GM12878 (cell line): Measurements from ENCODE around the gene TNP2. TPM values are rescaled to one million over a fixed set of nuclear protein-coding genes. Genes with fewer than 3 reads are reported as not detected.
A peak's percentile ranks its signal among the peaks of the same experiment; 100 is the strongest.

Source experiments
- BMI1 ChIP-seq: fragments of 450-650 bp; IDR thresholded peaks from 2 replicates; pipeline ENCODE4 v1.6.1; 2016; ENCODE audit warnings: mild to moderate bottlenecking, moderate library complexity, borderline replicate concordance
- CHD1 ChIP-seq: IDR thresholded peaks from 2 replicates; pipeline ENCODE4 v1.6.1; 2012; ENCODE audit warnings: low read depth, low read length, improper control_type of control experiment
- ETV6 ChIP-seq, 2 experiments: fragments of 450-650 bp in 1 of 2; IDR thresholded peaks in 1 of 2; conservative IDR thresholded peaks in 1 of 2; 2 replicates each; pipeline ENCODE4 v1.6.1; 2014; ENCODE audit warnings: antibody characterized with exemption in 1 of 2, borderline replicate concordance in 1 of 2, low read depth in 1 of 2, mild to moderate bottlenecking in 1 of 2, moderate library complexity in 1 of 2
- KAT2A ChIP-seq: conservative IDR thresholded peaks from 2 replicates; pipeline ENCODE4 v1.6.1; 2011; ENCODE audit warnings: low read depth, low read length; ENCODE audit not compliant: control insufficient read depth
- MEF2A ChIP-seq: IDR thresholded peaks from 2 replicates; pipeline ENCODE4 v1.6.1; 2011; ENCODE audit warnings: low read depth, mild to moderate bottlenecking, low read length, moderate library complexity; ENCODE audit not compliant: insufficient read depth
- RELA ChIP-seq: fragments of 450-650 bp; IDR thresholded peaks from 2 replicates; pipeline ENCODE4 v1.8.0; 2014; ENCODE audit warnings: borderline replicate concordance; ENCODE audit not compliant: partially characterized antibody
- SMARCA5 ChIP-seq: fragments of 450-650 bp; IDR thresholded peaks from 2 replicates; pipeline ENCODE4 v1.6.1; 2017; ENCODE audit warnings: mild to moderate bottlenecking
- SMC3 ChIP-seq: IDR thresholded peaks from 2 replicates; pipeline ENCODE4 v1.6.1; 2011; ENCODE audit warnings: low read length, improper control_type of control experiment, borderline replicate concordance
- SREBF1 ChIP-seq: IDR thresholded peaks from 2 replicates; pipeline ENCODE4 v1.6.1; 2012; ENCODE audit warnings: mild to moderate bottlenecking, low read length
- STAT1 ChIP-seq: fragments of 450-650 bp; conservative IDR thresholded peaks from 2 replicates; pipeline ENCODE4 v1.6.1; 2014; ENCODE audit warnings: antibody characterized with exemption, mild to moderate bottlenecking
- TCF7 ChIP-seq: IDR thresholded peaks from 2 replicates; pipeline ENCODE4 v1.6.1; 2014; ENCODE audit warnings: antibody characterized with exemption, borderline replicate concordance
- ZNF24 ChIP-seq: fragments of 450-650 bp; IDR thresholded peaks from 2 replicates; pipeline ENCODE4 v1.6.1; 2017; ENCODE audit warnings: antibody characterized with exemption, mild to moderate bottlenecking
- polyA plus RNA-seq, 11 experiments: library from polyadenylated mRNA; depleted of rRNA in 4 of 11; unstranded in 6 of 11; stranded (reverse) in 5 of 11; fragments of >200 nt; fragmentation: Nextera tagmentation in 4 of 11; fragmentation: Illumina TruSeq in 1 of 11; extraction: Ambion mirVana in 4 of 11; extraction: Trizol in 1 of 11; gene quantifications; 1 replicate in 1 of 11; 2 replicates in 10 of 11; pipeline versions ENCODE4 v1.2.1 to v1.2.3, GENCODE V29; 2011 to 2016; ENCODE audit warnings: inconsistent platforms in 2 of 11, missing spikeins in 2 of 11, low read depth in 1 of 11
- total RNA-seq, 4 experiments: library from RNA; depleted of rRNA in 3 of 4; stranded (reverse); fragments of >200 nt in 3 of 4; fragmentation: Illumina TruSeq in 1 of 4; extraction: Trizol in 1 of 4; gene quantifications; 2 replicates each; pipeline versions ENCODE4 v1.2.1 to v1.2.3, GENCODE V29; 2013 to 2021
- TF ChIP-seq, protein P1 (sequence below): fragments of 450-650 bp; IDR thresholded peaks from 2 replicates; pipeline ENCODE4 v1.6.1; 2017; ENCODE audit warnings: low read depth, mild to moderate bottlenecking, moderate library complexity
- TF ChIP-seq, protein P2 (sequence below): IDR thresholded peaks from 2 replicates; pipeline ENCODE4 v1.6.1; 2011; ENCODE audit warnings: low read depth, low read length, improper control_type of control experiment, borderline replicate concordance
- TF ChIP-seq, protein P3 (sequence below): fragments of 450-650 bp; IDR thresholded peaks from 2 replicates; pipeline ENCODE4 v1.6.1; 2017; ENCODE audit warnings: mild to moderate bottlenecking, moderate library complexity
- TF ChIP-seq, protein P4 (sequence below): fragments of 450-650 bp; IDR thresholded peaks from 2 replicates; pipeline ENCODE4 v1.6.1; 2018; ENCODE audit warnings: mild to moderate bottlenecking, low read depth, moderate library complexity; ENCODE audit not compliant: partially characterized antibody
- TF ChIP-seq, protein P5 (sequence below): IDR thresholded peaks from 2 replicates; pipeline ENCODE4 v1.6.1; 2011; ENCODE audit warnings: borderline replicate concordance, low read depth, mild to moderate bottlenecking, moderate library complexity, mixed read lengths, low read length; ENCODE audit not compliant: insufficient read depth; ENCODE audit errors: extremely low read length
- TF ChIP-seq, protein P6 (sequence below): IDR thresholded peaks from 2 replicates; pipeline ENCODE4 v1.6.1; 2012; ENCODE audit warnings: low read depth, low read length, improper control_type of control experiment

TNP2 gene
- total and polyA plus RNA-seq, 10 of the 15 experiments (the other 5 are each of a cell fraction or from before 2014, with no cell fraction given): not detected

DNA sequence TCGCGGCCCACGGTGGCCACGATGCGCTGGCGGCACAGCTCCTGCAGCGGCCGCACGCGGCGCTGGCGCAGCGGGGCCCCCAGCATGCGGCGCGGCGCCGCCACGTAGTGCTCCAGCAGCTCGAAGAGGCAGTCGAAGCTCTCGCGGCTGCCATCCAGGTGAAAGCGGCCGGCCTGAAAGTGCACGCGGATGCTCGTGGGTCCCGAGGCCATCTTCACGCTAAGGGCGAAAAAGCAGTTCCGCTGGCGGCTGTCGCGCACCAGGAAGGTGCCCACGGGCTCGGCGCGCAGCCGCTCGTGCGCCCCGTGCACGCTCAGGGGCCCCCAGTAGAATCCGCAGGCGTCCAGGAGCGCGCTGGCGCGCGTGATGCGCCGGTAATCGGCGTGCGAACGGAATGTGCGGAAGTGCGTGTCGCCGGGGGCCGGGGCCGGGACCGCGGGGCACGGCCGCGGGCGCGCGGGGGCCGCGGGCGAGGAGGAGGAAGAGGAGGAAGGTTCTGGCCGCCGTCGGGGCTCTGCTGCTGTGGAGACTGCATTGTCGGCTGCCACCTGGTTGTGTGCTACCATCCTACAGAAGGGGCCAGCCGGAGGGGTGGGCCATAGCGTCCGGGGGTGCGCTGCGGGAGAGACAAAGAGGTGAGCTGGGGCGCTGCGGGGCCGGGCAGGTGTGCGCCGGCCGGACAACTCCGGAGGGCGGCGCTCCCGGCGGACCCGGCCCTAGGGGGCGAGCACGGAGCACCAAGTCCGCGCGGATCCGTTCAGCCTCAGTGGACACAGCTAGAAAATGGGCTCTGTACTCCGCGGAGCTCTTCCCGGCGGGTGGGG lies 14.0 kb downstream of the TNP2 start (continued):
- TF ChIP-seq ETV6 (conservative IDR thresholded peaks at IDR 0.05 in 1 of 2, IDR thresholded peaks at IDR 0.05 in 1 of 2; ENCODE audit: borderline replicate concordance in 1 of 2, low read depth in 1 of 2) (0 out of 4 replicates have a peak, but pooled peaks of 1 of the 2 experiments have one; percentile 22), TCF7 (no peak), KAT2A (no peak), SMC3 (peak; percentile 19; the same call in 1 of the 2 replicates), CHD1 (no peak), ZNF24 (no peak), STAT1 (no peak), BMI1 (no peak), MEF2A (no peak), SMARCA5 (peak; percentile 58; the same call in 1 of the 2 replicates), RELA (no peak), SREBF1 (no peak)
- TF ChIP-seq, protein P1, sequence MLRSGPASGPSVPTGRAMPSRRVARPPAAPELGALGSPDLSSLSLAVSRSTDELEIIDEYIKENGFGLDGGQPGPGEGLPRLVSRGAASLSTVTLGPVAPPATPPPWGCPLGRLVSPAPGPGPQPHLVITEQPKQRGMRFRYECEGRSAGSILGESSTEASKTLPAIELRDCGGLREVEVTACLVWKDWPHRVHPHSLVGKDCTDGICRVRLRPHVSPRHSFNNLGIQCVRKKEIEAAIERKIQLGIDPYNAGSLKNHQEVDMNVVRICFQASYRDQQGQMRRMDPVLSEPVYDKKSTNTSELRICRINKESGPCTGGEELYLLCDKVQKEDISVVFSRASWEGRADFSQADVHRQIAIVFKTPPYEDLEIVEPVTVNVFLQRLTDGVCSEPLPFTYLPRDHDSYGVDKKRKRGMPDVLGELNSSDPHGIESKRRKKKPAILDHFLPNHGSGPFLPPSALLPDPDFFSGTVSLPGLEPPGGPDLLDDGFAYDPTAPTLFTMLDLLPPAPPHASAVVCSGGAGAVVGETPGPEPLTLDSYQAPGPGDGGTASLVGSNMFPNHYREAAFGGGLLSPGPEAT: no peak
- TF ChIP-seq, protein P2, sequence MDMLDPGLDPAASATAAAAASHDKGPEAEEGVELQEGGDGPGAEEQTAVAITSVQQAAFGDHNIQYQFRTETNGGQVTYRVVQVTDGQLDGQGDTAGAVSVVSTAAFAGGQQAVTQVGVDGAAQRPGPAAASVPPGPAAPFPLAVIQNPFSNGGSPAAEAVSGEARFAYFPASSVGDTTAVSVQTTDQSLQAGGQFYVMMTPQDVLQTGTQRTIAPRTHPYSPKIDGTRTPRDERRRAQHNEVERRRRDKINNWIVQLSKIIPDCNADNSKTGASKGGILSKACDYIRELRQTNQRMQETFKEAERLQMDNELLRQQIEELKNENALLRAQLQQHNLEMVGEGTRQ: no peak
- TF ChIP-seq, protein P3, sequence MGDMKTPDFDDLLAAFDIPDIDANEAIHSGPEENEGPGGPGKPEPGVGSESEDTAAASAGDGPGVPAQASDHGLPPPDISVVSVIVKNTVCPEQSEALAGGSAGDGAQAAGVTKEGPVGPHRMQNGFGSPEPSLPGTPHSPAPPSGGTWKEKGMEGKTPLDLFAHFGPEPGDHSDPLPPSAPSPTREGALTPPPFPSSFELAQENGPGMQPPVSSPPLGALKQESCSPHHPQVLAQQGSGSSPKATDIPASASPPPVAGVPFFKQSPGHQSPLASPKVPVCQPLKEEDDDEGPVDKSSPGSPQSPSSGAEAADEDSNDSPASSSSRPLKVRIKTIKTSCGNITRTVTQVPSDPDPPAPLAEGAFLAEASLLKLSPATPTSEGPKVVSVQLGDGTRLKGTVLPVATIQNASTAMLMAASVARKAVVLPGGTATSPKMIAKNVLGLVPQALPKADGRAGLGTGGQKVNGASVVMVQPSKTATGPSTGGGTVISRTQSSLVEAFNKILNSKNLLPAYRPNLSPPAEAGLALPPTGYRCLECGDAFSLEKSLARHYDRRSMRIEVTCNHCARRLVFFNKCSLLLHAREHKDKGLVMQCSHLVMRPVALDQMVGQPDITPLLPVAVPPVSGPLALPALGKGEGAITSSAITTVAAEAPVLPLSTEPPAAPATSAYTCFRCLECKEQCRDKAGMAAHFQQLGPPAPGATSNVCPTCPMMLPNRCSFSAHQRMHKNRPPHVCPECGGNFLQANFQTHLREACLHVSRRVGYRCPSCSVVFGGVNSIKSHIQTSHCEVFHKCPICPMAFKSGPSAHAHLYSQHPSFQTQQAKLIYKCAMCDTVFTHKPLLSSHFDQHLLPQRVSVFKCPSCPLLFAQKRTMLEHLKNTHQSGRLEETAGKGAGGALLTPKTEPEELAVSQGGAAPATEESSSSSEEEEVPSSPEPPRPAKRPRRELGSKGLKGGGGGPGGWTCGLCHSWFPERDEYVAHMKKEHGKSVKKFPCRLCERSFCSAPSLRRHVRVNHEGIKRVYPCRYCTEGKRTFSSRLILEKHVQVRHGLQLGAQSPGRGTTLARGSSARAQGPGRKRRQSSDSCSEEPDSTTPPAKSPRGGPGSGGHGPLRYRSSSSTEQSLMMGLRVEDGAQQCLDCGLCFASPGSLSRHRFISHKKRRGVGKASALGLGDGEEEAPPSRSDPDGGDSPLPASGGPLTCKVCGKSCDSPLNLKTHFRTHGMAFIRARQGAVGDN: peak; percentile 86
- TF ChIP-seq, protein P4, sequence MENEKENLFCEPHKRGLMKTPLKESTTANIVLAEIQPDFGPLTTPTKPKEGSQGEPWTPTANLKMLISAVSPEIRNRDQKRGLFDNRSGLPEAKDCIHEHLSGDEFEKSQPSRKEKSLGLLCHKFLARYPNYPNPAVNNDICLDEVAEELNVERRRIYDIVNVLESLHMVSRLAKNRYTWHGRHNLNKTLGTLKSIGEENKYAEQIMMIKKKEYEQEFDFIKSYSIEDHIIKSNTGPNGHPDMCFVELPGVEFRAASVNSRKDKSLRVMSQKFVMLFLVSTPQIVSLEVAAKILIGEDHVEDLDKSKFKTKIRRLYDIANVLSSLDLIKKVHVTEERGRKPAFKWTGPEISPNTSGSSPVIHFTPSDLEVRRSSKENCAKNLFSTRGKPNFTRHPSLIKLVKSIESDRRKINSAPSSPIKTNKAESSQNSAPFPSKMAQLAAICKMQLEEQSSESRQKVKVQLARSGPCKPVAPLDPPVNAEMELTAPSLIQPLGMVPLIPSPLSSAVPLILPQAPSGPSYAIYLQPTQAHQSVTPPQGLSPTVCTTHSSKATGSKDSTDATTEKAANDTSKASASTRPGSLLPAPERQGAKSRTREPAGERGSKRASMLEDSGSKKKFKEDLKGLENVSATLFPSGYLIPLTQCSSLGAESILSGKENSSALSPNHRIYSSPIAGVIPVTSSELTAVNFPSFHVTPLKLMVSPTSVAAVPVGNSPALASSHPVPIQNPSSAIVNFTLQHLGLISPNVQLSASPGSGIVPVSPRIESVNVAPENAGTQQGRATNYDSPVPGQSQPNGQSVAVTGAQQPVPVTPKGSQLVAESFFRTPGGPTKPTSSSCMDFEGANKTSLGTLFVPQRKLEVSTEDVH: no peak
- TF ChIP-seq, protein P5, sequence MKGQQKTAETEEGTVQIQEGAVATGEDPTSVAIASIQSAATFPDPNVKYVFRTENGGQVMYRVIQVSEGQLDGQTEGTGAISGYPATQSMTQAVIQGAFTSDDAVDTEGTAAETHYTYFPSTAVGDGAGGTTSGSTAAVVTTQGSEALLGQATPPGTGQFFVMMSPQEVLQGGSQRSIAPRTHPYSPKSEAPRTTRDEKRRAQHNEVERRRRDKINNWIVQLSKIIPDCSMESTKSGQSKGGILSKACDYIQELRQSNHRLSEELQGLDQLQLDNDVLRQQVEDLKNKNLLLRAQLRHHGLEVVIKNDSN: no peak
- TF ChIP-seq, protein P6, sequence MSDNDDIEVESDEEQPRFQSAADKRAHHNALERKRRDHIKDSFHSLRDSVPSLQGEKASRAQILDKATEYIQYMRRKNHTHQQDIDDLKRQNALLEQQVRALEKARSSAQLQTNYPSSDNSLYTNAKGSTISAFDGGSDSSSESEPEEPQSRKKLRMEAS: peak; percentile 82
